HG02840 (cell line): ENCODE results near the gene HTR1A.

Experiments
- ATAC-seq: cut with Tn5 transposase; IDR thresholded peaks from one replicate; pipeline ENCODE4 v1.9.1; 2021; ENCODE audit warnings: mild to moderate bottlenecking, moderate library complexity, moderate number of reproducible peaks; ENCODE audit not compliant: unreplicated experiment, low FRiP score

The HTR1A gene

GRCh38 chr5:63962279-63962678 lies at the start of gene HTR1A:
HTR1A (minus strand) TSS chr5:63962445; CDS start chr5:63961719, 726 bp downstream.
- no peak for ATAC-seq

GRCh38 chr5:64003966-64004365 lies 41.7 kb upstream of the HTR1A start:
- ATAC-seq, result no peak

- ATAC-seq, result no peak
These were observed 37.9 kb upstream of the HTR1A start for GRCh38 chr5:64000096-64000495.

- no peak for ATAC-seq
These were observed 24.8 kb upstream of the HTR1A start for GRCh38 chr5:63987053-63987452.

- ATAC-seq, result no peak
These were observed 19.6 kb upstream of the HTR1A start for GRCh38 chr5:63981864-63982263.

GRCh38 chr5:63963926-63964325 lies 1.7 kb upstream of the HTR1A start:
- ATAC-seq, result no peak

- no peak for ATAC-seq
These were observed 963 bp upstream of the HTR1A start for GRCh38 chr5:63963080-63963735.

- ATAC-seq, result no peak
These were observed 565 bp downstream of the HTR1A start for GRCh38 chr5:63961598-63962161.

GRCh38 chr5:63961125-63961597 lies 1.1 kb downstream of the HTR1A start:
- no peak for ATAC-seq

- ATAC-seq, result no peak
These were observed 1.6 kb downstream of the HTR1A start for GRCh38 chr5:63960646-63961045.

- no peak for ATAC-seq
These were observed 2.9 kb downstream of the HTR1A start for GRCh38 chr5:63959177-63959982.

- ATAC-seq, result no peak
These were observed 3.6 kb downstream of the HTR1A start for GRCh38 chr5:63958654-63959053.

GRCh38 chr5:63957617-63958016 lies 4.6 kb downstream of the HTR1A start:
- no peak for ATAC-seq

- no peak for ATAC-seq
These were observed 9.0 kb downstream of the HTR1A start for GRCh38 chr5:63953217-63953616.

- ATAC-seq, result no peak
These were observed 27.1 kb downstream of the HTR1A start for GRCh38 chr5:63935103-63935502.

GRCh38 chr5:63931836-63932235 lies 30.4 kb downstream of the HTR1A start:
- no peak for ATAC-seq

GRCh38 chr5:63928451-63928850 lies 33.8 kb downstream of the HTR1A start:
- ATAC-seq, result no peak

GRCh38 chr5:63923914-63924313 lies 38.3 kb downstream of the HTR1A start:
- ATAC-seq, result no peak

GRCh38 chr5:63919763-63920478 lies 42.3 kb downstream of the HTR1A start:
- ATAC-seq, result no peak

GRCh38 chr5:63916786-63917185 lies 45.5 kb downstream of the HTR1A start:
- ATAC-seq, result no peak

- no peak for ATAC-seq
These were observed 50.4 kb downstream of the HTR1A start for GRCh38 chr5:63911871-63912270.
